C1 segment of cervical spinal cord (tissue), 14 donors: ENCODE data around the gene ADGRB3.
"Not testable (repeated sequence)": the region's sequence is repeated elsewhere in the genome, so short reads cannot be mapped to it uniquely, and the experiment has no call there.

Source experiments
- DNase-seq, 14 donors: peaks; one replicate each; lab custom pipeline; 2025; lab: John Stamatoyannopoulos, UW

The ADGRB3 gene

DNA sequence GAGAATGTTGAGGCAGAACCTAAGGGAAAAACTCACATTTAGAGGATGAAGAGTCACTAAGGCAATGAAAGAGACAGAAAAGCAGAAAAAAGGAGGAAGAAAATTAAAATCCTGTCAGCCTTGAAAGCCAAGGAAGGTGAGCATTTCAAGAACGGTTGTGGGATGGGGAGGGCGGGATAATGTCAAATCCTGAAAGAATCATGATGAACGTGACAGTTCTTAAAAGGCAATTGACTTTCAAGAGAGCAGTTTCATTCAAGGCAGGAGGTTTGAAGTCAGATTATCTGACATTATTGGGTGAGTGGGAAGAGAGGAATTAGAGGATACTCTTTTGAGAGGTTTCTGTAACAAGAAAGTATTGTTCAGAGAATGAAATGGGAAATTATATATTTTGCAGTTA lies 284.5 kb downstream of the ADGRB3 start:
- DNase-seq, result no peak

DNA sequence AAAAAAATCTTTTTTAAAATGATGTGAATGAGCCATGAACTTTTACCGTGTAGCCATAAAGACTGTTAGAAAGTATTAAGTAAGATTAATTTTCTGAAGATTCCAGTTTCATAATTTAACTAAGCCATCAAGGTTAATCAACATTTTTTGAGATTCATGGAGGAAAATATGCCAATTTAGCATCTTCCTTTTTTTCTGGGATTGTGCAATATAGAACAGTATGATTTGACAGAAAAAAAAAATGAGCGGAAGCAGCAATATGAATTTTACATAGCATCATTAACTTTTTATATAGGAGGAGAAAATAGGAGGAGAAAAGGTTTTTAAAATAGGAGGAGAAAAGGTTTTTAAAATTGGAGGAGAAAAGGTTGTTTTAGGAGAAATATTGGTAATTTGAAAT lies 306.3 kb downstream of the ADGRB3 start:
- no peak for DNase-seq

DNA sequence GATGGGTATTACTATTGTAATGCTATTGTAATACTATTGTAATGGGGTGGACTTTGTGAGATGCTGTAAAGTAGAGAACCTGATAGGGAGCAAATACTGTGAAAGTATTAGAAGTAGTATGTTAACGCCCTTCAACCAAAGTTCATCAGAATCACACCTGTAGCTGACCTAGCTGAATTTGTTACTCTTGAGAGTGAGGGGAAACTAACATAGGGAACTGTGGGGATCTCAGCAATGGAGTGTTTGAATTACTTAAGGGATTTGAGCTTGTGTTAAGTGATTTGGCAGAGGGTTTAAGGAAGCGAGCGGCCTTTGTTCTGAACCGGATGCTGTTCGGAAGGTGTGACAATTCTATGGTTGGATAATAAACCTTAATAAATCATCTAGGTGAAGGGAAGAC lies 312.6 kb downstream of the ADGRB3 start:
- no peak for DNase-seq

GRCh38 chr6:68951270-68951669 lies 316.2 kb downstream of the ADGRB3 start:
- DNase-seq, result no peak

GRCh38 chr6:68958327-68958726 lies 323.2 kb downstream of the ADGRB3 start:
- DNase-seq, result peak in 1 of 14 donors; percentile 5

- peak in 11 of 14 donors; percentile 7 to 62 (median 18) for DNase-seq
Measured at GRCh38 chr6:68967549-68968300, 332.6 kb downstream of the ADGRB3 start.

DNA sequence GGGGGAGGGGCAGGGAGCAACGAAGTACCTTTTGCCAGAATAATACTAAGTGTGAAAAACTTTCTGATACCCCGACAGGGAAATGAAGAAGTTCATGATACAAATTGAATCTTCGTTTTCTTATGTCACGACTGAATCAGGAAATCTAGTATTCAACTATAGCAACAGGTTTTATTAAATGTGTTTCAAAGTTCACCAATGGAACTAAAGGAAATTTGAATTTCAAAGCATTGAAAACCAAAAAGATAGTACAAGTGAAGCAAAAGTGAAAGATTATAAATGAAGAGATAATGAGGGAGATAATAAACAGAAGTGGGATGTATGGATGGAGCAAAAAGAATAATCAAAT lies 333.2 kb downstream of the ADGRB3 start:
- no peak for DNase-seq

GRCh38 chr6:68973066-68973465 lies 338.0 kb downstream of the ADGRB3 start:
- no peak for DNase-seq

DNA sequence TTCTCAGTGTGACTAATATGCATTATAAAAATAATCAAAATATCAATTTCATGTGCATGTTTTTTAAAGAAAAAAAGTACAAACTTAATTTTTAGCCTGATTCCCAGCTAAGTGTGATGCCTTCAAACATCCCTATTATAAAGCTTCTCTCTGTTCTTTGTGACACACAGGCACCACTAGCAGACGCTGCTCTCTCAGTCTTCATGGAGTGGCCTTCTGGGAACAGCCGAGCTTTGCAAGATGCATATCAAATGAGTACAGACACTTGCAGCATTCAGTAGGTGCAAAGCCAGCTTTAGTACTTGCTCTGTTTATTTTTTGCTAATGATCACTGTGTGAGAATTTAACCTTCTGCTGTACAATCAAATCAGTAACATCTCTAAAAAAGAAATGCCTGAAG lies 340.0 kb downstream of the ADGRB3 start:
- peak in 11 of 14 donors; percentile 8 to 66 (median 45) for DNase-seq

GRCh38 chr6:68975816-68976215 lies 340.7 kb downstream of the ADGRB3 start:
- no peak for DNase-seq

- no peak for DNase-seq
Measured at GRCh38 chr6:68976260-68976659, 341.2 kb downstream of the ADGRB3 start.

GRCh38 chr6:68978411-68978810 lies 343.3 kb downstream of the ADGRB3 start:
- DNase-seq, result no peak

DNA sequence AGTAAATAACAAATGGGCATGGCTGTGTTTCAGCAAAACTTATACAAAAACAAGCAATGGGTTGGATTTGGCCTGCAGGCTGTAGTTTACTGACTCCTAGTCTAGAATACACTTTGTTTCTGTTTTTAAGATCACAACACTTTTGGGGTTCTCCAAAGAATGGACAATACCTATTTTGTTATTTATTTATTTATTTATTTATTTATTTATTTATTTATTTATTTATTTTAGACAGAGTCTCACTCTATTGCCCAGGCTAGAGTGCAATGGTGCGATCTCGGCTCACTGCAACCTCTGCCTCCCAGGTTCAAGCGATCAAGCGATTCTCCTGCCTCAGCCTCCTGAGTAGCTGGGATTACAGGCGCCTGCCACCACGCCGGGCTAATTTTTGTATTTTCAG lies 346.6 kb downstream of the ADGRB3 start:
- not testable (repeated sequence) for DNase-seq

- no peak for DNase-seq
Measured at GRCh38 chr6:68988698-68989097, 353.6 kb downstream of the ADGRB3 start.

DNA sequence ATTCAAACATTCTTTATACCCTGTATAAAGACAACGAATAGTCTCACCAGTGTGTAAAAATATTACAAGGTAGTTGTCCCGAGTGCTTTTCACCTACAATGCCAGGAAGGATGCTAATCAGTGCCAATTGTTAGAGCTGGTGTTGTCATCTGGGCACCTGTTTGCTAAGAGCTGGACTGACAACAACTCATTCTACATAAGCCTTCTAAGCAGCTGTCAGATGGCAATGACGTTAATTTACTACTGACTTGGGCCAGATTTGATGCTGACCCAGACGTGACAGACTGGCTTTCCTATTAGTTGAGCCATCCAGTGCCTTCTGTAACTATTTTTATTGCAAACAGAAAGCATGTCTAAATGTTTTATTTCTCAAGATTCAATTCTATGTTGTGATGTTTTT lies 355.2 kb downstream of the ADGRB3 start:
- peak in 1 of 14 donors; percentile 5 for DNase-seq

DNA sequence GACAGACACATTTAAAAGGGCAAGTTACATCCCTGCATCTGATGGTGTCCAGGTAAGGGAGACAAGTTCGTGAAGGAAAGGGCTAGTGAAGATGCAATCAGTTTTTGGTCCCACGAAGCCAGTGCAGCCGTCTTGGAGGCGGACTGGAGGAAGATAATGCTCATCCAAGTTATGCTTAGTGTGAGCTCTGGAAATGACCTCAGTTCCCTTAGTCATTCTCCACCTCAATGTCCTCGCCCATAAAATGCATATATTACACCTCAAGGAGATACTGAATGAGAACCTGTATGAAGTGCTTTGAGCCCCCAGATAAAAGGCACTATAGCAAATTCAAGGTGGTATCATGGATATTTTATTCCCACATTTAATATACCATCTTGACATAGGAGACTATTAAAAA lies 358.8 kb downstream of the ADGRB3 start:
- no peak for DNase-seq

DNA sequence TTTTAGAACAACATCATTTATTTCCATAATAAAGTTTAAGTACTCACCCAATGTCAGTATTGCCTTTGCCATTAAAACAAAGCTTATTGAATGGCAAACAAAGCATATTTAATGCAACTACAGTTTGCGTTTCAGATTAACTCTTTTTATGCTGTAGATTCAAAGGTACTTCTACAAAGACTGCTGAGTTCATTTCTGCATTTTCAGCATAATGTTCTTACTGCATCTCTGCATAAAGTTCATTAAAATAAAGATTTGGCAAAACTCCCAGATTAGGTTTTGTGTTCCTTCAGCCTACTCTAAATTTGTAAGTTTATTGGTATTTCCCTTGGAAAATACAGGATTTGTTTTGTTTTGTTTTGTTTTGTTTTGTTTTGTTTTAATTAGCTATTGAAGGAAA lies 359.4 kb downstream of the ADGRB3 start:
- no peak for DNase-seq

DNA sequence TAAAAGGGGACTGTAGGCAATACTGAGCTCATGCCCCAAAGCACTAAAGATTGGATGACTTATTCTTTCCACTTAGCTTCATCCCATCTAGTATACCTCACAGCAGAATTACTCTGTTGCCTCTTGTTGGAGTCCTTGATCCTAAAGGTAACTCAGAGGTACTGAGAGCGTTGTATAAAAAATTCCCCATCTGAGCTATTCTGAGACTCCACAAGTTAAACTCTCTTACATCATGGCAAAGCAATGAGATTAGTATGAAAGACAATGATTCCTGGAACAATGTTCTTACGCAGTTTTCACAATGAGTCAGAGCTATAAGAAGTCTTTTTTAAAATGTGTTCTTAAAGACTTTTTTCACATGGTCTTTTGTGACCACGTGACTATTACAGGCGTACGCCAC lies 370.1 kb downstream of the ADGRB3 start:
- DNase-seq, result no peak

GRCh38 chr6:69007781-69008180 lies 372.7 kb downstream of the ADGRB3 start:
- DNase-seq, result no peak

GRCh38 chr6:69012211-69012610 lies 377.1 kb downstream of the ADGRB3 start:
- DNase-seq, result no peak

DNA sequence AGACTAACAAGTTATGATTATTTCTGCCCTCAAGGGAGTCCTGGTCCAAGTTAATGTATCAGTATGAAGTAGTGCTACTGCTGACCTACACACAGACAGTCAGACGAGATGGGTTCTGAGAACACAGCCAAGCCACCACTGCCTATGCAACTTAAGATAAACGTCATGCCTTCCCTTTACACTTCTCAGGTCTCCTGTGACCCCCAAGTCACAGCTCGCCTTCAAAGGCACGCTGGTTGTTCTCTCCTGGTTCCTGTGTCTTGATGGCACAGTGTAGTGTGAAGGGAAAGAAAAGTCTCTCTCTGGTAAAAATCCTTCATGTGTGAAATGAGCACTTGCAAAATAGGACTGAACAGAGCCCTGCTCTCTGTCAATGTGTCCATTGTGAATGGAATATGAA lies 377.8 kb downstream of the ADGRB3 start:
- no peak for DNase-seq

GRCh38 chr6:69018906-69019305 lies 383.8 kb downstream of the ADGRB3 start:
- no peak for DNase-seq

- DNase-seq, result no peak
Measured at GRCh38 chr6:69019832-69020231, 384.8 kb downstream of the ADGRB3 start.

DNA sequence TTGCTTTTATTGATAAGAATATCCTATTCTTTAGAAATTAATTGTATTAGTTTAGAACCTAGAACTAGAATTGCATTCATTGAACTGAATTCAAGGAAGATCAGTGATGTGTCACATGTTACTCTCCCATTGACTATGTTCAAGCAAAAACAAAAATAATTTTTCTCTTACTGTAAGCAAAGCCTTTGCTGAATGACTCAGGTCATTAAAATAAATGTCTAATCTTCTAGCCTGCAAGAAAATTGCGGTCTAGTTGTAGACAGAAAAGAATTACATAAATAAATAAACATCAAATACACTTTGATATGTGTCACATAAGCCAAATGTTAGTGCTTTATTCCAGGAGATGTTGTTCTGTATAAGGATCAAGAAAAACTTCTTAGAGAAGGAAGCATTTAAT lies 387.9 kb downstream of the ADGRB3 start:
- DNase-seq, result no peak
